OCI-LY3 (cell line): Measurements from ENCODE around the gene DDX41.

ENCODE experiments used
- H2AFZ ChIP-seq: fragments of 200-600, 300-600 bp; shearing (Covaris generic); 2 replicates; pipeline ENCODE4 v1.6.0; 2014; ENCODE audit warnings: antibody characterized with exemption, low read depth, low read length
- H3K27ac ChIP-seq: fragments of 200-600, 300-600 bp; sonication (generic); 2 replicates; pipeline ENCODE4 v1.5.1; 2014; ENCODE audit warnings: mild to moderate bottlenecking, low read length, moderate library complexity, mixed read lengths
- H3K27me3 ChIP-seq: fragments of 200-600, 300-600 bp; sonication (generic); 2 replicates; pipeline ENCODE4 v1.6.1; 2014; ENCODE audit warnings: low read depth, low read length, mixed read lengths
- H3K36me3 ChIP-seq: fragments of 200-600, 300-600 bp; sonication (generic); replicated peaks from 2 replicates; pipeline ENCODE3; 2014; ENCODE audit warnings: low read depth, low read length, mixed read lengths
- H3K4me1 ChIP-seq: fragments of 300-600, 200-600 bp; sonication (generic); 2 replicates; pipeline ENCODE4 v1.6.1; 2014; ENCODE audit warnings: low read length, mixed read lengths
- H3K4me2 ChIP-seq: fragments of 200-600, 300-600 bp; sonication (generic); 2 replicates; pipeline ENCODE4 v1.6.1; 2014; ENCODE audit warnings: low read length, mixed read lengths
- H3K4me3 ChIP-seq: fragments of 300-600, 200-600 bp; sonication (generic); 2 replicates; pipeline ENCODE4 v1.5.1; 2014; ENCODE audit warnings: antibody characterized with exemption, mild to moderate bottlenecking, low read length, moderate library complexity
- H3K79me2 ChIP-seq: fragments of 300-600, 200-600 bp; shearing (Covaris generic); 2 replicates; pipeline ENCODE4 v1.6.1; 2014; ENCODE audit warnings: mild to moderate bottlenecking, low read length, mixed read lengths
- H3K9ac ChIP-seq: fragments of 300-600, 200-600 bp; shearing (Covaris generic); 2 replicates; pipeline ENCODE4 v1.6.0; 2014; ENCODE audit warnings: mild to moderate bottlenecking, low read length, moderate library complexity
- H3K9me3 ChIP-seq: fragments of 200-600, 300-600 bp; shearing (Covaris generic); 2 replicates; pipeline ENCODE4 v1.6.1; 2014; ENCODE audit warnings: low read length, mixed read lengths; ENCODE audit not compliant: insufficient read depth
- H4K20me1 ChIP-seq: fragments of 200-600, 300-600 bp; sonication (generic); 2 replicates; pipeline ENCODE4 v1.6.1; 2016; ENCODE audit warnings: low read length, mixed read lengths; ENCODE audit not compliant: insufficient read depth
- CTCF ChIP-seq: fragments of 200-600, 300-600 bp; sonication (generic); IDR thresholded peaks from 2 replicates; pipeline ENCODE4 v1.5.1; 2014; ENCODE audit warnings: antibody characterized with exemption, low read length, low read depth
- EZH2phosphoT487 ChIP-seq: fragments of 200-600 bp; shearing (Covaris generic); IDR thresholded peaks from 2 replicates; pipeline ENCODE4 v1.6.1; 2018; ENCODE audit warnings: antibody characterized with exemption, mixed run types, low read depth

Gene DDX41

GRCh38 chr5:177478711-177479646, 37.8 kb downstream of the DDX41 start:
- TF ChIP-seq EZH2phosphoT487: no peak
- TF ChIP-seq CTCF: no peak
- Histone ChIP-seq H3K79me2 (no peaks in the 10 kb centered on the region), H3K27me3 (peaks cover 3% of the 10 kb centered on the region; the same call in 1 of the 2 replicates), H3K4me2 (peak overlapping the region; percentile 48), H3K4me3 (no peak overlapping the region), H3K36me3 (no peaks in the 10 kb centered on the region), H3K9me3 (no peaks in the 10 kb centered on the region), H3K27ac (peak overlapping the region; percentile 2; the same call in 1 of the 2 replicates), H2AFZ (peak overlapping the region; percentile 16; the same call in 1 of the 2 replicates), H4K20me1 (no peaks in the 10 kb centered on the region), H3K4me1 (peaks cover 20% of the 10 kb centered on the region), H3K9ac (peak overlapping the region; percentile 2; the same call in 1 of the 2 replicates)

DNA sequence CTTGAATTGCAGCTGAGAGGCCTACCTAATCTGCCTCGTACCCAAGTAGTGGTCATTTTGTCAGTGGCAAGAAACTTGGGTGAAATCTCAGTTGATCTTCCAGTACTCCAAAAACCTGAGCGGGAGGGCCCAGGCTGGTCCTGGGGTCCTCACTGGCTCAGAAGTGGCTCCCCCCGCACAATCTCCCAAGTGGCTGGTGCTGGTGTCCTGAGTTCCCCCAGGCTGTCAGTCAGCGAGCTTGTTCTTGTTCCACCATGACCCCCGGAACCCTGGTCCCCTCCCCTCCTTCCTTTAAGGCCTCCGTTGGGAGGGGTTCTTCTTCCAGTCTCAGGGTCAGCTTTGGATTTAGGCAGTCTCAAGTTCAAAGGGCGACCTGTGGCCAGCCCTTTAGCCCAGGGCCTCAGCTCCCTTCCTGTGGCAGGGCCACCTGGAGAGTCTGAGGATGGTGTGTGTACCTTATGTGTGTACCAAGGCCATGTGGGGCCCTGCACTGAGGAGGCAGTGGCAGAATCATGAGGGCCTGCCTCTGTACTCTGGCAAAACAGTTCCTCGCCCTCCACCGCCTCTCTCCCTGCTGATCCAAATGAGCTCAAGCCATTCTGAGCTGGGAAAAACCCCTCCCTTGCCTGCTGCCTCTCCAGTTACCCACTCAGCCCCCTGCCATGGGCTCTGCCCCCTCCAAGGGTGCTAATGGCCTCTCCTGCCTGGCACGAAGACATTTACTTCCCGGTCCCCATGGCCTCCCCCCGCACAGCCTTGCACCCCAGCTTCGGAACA, 38.9 kb downstream of the DDX41 start:
- Histone ChIP-seq H3K36me3 (no peaks in the 10 kb centered on the region), H2AFZ (no peak overlapping the region), H3K4me3 (no peak overlapping the region), H3K27me3 (peaks cover 4% of the 10 kb centered on the region; the same call in 1 of the 2 replicates), H4K20me1 (no peaks in the 10 kb centered on the region), H3K27ac (no peak overlapping the region), H3K79me2 (no peaks in the 10 kb centered on the region), H3K9me3 (no peaks in the 10 kb centered on the region), H3K9ac (no peak overlapping the region), H3K4me1 (peaks cover 21% of the 10 kb centered on the region), H3K4me2 (no peak overlapping the region)
- TF ChIP-seq EZH2phosphoT487 (no peak), CTCF (no peak)

DNA sequence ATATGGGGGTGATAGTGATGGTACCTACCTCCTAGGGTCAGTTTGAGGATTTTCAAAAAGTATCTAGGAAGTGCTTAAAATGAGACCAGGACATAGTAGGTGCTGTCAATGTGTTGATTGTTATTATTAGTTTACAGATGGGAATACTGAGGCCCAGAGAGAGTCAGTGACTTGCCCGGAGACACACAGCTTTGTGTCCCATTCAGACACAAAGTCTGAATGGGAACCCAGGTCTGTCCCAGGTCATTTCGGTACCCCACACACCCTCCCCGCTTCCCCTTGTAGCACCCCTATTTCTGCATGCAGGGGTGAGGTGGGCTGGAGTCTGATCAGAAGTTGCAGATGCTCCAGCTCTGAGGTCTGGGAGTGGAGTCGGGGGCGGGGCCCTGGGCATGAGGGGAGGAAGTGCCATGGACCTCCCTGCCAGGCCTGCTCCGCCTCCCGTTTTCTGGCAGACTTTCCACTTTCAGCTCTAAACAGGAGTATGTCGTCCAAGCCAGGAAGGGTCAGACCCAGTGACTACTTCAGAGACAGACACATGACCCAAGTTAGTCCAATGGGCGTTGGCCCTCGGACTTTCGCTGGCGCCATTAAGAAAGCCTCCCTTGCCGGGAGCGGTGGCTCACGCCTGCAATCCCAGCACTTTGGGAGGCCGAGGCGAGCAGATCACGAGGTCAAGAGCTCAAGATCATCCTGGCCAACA, 40.1 kb downstream of the DDX41 start:
- peaks cover 4% of the 10 kb centered on the region; the same call in 1 of the 2 replicates for H3K27me3 ChIP-seq
- no peak overlapping the region for H3K9ac ChIP-seq
- H2AFZ ChIP-seq: no peak overlapping the region

More for the DNA sequence above, 40.1 kb downstream of the DDX41 start:
- Histone ChIP-seq H4K20me1 (0 out of 2 replicates have a peak, but pooled peaks cover 5% of the 10 kb centered on the region), H3K4me3 (no peak overlapping the region), H3K9me3 (no peaks in the 10 kb centered on the region), H3K36me3 (no peaks in the 10 kb centered on the region), H3K4me1 (peaks cover 28% of the 10 kb centered on the region), H3K4me2 (no peak overlapping the region), H3K27ac (no peak overlapping the region), H3K79me2 (peaks cover 12% of the 10 kb centered on the region)
- no peak for TF ChIP-seq CTCF
- no peak for TF ChIP-seq EZH2phosphoT487
